ENCODE data around the gene ZNF600.
"Not testable (repeated sequence)": the region's sequence is repeated elsewhere in the genome, so short reads cannot be mapped to it uniquely, and the experiment has no call there.

DNA sequence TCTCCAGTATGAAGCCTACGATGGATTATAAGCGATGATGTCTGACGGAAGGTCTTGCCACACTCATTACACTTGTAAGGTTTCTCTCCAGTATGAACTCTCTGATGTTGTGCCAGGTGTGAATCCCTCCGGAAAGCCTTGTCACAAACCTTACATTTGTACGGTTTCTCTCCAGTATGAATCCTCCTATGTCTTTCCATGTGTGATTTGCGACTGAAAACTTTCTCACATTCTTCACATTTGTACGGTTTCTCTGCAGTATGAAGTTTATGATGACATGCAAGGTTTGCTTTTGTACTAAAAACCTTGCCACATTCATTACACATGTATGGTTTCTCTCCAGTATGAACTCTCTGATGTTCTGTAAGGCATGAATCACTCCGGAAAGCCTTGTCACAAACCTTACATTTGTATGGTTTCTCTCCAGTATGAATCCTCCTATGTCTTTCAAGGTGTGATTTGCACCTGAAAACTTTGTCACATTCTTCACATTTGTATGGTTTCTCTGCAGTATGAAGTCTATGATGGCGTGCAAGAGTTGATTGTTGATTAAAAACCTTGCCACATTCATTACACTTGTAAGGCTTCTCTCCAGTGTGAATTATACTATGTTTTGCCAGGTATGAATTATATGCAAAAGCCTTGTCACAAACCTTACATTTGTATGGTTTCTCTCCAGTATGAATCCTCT, 13.5 kb upstream of the ZNF600 start:
- TF ChIP-seq, protein P1, sequence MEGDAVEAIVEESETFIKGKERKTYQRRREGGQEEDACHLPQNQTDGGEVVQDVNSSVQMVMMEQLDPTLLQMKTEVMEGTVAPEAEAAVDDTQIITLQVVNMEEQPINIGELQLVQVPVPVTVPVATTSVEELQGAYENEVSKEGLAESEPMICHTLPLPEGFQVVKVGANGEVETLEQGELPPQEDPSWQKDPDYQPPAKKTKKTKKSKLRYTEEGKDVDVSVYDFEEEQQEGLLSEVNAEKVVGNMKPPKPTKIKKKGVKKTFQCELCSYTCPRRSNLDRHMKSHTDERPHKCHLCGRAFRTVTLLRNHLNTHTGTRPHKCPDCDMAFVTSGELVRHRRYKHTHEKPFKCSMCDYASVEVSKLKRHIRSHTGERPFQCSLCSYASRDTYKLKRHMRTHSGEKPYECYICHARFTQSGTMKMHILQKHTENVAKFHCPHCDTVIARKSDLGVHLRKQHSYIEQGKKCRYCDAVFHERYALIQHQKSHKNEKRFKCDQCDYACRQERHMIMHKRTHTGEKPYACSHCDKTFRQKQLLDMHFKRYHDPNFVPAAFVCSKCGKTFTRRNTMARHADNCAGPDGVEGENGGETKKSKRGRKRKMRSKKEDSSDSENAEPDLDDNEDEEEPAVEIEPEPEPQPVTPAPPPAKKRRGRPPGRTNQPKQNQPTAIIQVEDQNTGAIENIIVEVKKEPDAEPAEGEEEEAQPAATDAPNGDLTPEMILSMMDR (IDR thresholded peaks at IDR 0.05): not testable (repeated sequence)
- TF ChIP-seq POLR2A (IDR thresholded peaks at IDR 0.05): not testable (repeated sequence)
